Activated T-cell treated with anti-CD3 and anti-CD28 coated beads, Interleukin-2, amount 50 U/mL, for 1 hour (primary cell): ENCODE data around the gene CHMP3.
"Not testable (repeated sequence)": the region's sequence is repeated elsewhere in the genome, so short reads cannot be mapped to it uniquely, and the experiment has no call there.

ENCODE experiments used
- DNase-seq: peaks from one replicate; pipeline ENCODE4 v3.0.0-alpha.2; 2020

The CHMP3 gene

DNA sequence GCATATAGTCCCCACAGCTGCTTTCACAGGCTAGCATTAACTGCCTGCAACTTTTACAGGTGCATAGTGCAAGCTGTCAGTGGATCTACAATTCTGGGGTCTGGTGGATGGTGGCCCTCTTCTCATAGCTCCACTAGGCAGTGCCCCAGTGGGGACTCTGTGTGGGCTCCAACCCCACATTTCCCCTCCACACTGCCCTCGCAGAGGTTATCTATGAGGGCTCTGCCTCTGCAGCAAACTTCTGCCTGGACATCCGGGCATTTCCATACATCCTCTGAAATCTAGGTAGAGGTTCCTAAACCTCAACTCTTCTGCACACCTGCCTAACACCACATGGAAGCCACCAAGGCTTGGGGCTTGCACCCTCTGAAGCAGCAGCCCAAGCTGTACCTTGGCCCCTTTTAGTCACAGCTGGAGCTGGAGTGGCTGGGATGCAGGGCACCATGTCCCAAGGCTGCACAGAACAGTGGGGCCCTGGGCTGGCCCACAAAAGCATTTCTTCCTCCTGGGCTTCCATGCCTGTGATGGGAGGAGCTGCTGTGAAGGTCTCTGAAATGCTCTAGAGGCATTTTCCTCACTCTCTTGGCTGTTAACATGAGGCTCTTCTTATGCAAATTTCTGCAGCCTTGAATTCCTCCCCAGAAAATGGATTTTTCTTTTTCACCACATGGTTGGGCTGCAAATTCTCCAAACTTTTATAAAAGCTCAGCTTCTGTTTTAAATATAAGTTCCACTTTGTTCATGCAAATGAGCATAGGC, 62.7 kb downstream of the CHMP3 start:
- no peak for DNase-seq

DNA sequence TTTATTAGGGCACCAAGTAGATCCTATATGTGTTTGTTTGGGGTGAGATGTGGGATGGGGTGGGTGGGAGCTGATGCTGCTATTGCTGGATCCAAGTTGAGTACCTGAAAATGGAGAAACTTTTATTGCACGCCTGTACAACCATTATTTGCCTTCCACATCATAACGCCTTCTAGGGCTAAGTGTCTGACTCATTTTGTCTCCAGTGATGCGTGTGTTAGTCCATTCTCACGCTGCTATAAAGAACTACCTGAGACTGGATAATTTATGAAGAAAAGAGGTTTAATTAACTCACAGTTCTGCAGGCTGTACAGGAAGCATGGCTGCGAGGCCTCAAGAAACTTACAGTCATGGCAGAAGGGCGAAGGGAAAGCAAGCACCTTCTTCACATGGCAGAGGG, 63.9 kb downstream of the CHMP3 start:
- DNase-seq, result no peak

DNA sequence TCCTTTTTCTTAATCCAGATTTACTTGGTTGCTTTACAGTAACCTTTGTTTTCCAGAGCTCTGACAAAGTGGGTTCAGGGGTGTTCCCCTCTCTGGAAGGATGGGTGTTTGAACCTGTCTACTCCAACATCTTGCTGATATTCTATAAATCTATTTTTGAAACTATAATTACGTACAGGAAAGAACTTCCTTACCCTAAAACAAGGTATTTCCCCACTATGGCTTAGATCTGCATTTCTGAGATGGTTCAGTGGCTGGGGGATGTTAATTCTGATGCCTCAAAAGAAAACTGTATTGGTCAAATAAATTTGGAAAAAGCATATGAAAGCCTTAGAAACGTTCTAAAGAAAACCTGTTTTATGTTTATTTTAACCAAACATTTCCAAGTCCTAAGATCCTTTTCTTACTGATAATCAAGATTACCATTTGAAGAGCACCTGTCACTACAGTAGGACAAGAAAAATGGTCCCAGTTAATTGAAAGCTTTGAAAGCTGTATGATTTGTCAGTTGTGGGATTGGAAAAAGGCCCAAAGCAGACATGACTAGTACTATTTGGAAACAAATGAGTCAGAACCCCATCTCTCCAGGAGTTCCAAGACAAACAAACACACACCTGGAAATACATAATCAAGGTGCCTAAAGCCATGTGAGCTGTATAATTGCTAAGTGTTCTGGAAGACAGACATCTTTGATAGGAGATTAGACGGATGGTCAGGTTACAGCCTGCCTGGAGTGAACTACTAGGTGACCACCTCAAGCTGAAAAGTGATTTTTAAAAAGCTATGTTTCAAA, 64.6 kb downstream of the CHMP3 start:
- DNase-seq, result no peak

DNA sequence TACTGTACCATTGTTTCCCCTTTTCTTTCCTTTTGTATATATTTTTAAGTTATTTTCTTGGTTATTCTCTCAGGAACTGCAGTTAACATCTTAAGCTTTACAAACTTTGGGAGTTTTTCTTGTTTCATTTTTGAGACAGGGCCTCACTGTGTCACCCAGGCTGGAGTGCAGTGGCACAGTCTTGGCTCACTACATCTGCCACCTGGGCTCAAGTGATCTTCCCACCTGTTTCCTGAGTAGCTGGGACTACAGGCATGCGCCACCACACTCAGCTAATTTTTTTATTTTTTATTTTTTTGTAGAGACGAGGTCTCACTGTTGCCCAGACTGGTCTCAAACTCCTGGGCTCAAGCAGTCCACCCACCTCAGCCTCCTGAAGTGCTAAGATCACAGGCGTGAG, 66.9 kb downstream of the CHMP3 start:
- DNase-seq, result not testable (repeated sequence)

DNA sequence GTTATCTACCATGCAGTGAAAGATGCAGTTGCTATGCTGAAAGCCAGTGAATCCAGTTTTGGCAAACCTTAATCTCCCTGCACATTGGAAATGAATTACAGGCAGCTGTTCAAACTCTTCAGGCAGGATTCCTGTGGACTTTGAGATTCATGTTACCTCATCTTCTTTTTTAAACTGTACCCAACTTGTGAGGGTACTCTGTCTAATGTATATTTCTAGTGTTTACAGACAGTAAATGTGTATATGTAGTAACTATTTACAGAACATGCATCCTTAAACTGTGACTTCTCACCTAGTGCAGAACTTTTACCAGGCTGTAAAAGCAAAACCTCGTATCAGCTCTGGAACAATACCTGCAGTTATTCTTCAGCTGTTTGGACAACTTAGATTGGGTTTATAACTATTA, 71.2 kb downstream of the CHMP3 start:
- DNase-seq, result no peak

DNA sequence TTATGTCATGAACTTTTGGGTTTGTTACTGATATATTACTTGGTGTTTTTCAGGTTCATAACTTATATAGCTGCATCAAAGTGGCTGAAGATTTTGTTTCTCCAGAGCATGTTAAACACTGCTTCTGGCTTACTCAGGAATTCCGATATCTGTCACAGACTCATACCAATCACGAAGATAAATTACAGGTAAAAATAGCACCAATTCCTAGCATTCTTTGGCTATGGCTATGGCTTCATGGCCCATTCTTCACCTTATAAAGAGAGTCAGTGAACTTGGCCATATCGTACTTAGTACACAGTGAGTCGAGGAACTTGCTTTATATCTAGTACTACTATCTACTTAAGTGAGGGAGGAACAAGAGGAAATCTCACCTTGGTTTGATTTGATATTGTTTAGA, 72.2 kb downstream of the CHMP3 start:
- DNase-seq, result no peak

DNA sequence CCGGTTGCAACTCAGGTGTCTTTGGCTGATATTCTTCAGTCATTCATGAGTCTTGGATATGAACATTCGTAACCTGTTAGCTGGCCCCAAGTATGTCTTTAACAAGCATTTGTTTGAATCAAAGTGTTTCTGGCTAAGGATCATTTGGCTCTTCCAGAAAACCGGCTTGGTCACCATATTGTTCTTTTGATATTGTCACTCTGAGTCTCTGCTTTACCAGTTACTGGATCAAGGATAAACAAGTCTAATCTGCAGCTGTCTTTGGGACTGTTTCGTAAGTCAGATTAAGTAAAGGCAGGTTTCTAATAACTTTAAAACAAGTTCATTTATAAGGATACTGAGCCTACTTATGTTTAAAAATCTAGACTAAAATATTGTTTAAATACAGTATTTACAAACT, 73.0 kb downstream of the CHMP3 start:
- DNase-seq, result no peak

DNA sequence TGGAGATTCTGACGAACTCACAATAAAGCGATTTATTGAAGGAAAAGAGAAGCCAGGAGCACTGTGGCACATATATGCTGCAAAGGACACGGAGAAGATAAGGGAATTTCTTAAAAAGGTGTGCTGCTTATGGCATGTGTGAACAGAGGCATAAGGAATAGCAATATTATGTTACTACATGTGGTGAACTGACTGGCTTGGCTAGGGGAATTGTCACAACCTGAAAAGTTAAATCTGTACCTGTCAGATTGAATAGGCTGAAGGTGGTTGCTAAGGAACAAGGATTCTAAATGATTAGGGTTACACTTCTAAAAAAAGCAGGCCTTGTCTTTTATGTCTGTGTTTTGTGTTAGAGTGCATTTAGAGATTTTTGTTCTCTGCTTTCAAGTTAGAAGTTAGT, 73.7 kb downstream of the CHMP3 start:
- DNase-seq, result no peak

DNA sequence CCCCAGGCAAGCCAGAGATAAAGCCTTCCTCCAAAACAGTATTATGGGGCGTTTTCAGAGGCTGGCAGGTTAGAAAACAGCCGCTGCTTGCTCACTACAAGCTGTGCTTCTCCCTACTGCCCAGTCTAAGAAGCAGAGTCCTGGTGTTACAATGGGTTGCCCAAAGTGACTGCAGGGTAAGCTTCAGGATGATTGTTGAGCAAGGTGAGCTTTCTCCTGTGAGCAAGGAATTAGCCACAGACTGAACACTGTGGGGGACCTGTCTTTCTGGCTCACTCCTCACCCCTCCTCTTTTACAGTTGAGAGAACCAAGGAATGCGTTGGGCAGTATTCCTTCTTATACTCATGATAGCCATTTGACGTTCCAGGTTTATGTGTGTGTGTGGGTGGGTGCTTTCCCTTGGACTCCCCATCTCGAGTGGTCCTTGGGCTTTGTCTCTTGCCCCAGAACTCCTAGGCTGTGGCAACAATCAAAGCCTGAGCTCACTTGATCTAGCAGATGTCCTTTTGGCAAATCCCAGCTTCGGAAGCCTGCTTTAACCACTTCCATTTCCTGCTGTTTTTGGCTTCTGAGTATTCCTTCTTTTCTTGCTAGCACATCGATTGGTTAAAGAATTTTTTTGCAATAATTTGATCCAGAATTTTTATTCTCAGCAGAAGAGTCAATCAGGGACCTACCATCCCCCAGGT, 74.5 kb downstream of the CHMP3 start:
- no peak for DNase-seq

DNA sequence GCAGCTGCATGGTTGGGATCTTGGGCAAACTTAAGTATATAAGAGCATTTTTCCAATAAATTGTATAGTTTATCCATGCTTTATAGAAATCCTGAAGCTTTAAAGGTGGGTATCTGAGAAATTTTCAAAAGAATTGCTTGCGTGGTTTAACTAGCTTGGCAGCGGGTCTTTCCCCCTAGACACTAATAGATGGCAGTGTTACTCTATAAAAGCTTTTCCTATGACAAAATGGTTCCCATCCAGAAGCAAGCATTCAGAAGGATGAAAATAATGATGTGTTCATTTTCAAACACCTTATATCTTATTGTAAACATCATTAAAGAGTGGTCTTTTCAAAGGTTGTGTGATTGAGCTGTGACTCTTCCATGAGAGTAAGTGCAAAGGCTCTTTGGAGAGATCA, 76.2 kb downstream of the CHMP3 start:
- DNase-seq, result no peak

DNA sequence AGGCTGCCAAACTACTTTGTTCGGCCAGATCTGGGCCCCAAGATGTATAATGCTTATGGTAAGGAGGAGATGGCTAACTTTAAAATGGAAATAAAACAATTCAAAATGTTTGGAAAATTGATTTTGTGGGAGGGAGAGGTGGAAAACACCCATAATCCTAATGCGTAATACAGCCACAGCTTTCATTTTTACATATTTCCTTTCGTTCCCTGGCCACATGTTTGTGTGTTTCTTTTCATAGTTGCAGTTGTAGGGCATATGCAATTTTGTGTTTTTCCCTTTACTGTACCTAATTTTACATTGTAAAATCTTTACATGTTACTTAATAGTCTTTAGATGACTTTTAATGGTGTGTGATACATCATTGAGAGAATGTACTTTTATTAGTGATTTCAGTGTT, 77.4 kb downstream of the CHMP3 start:
- no peak for DNase-seq

DNA sequence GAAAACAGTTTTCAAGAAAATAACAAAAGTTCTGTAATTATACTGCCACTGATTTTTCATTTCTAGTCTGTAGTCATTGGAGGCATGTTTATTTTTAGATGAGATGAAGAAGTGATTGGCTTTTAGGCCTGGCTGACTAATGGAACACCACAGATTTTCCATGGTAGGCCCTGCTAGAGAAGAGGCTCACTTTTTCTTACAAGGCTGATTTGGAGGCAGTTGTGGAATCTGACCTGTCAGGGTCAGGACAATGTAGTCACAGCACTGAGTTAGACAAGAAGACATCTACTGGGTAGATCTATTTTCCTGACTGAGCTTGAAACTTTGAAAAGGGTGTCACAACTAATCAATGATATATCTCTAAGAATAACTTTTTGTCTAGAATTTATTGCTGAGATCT, 78.1 kb downstream of the CHMP3 start:
- DNase-seq, result no peak

DNA sequence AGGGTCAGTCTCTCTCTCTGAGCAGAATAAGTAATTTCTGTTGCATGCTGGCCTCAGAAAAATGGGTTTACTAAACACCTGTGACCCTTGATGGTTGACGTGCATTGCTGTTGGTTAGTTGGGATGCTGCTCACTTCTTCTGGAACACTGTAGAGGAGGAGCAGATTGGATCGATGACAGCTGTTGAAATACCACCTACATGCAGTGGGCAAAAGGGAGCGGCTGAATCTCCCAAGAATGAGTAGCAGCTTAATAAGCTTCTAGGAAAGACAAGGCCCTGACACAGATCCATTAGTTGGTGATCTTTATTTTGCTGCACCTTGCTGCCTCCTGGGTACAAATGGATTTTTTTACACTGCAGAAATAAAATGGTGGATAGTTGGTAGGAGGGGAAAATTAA, 78.9 kb downstream of the CHMP3 start:
- DNase-seq, result no peak

DNA sequence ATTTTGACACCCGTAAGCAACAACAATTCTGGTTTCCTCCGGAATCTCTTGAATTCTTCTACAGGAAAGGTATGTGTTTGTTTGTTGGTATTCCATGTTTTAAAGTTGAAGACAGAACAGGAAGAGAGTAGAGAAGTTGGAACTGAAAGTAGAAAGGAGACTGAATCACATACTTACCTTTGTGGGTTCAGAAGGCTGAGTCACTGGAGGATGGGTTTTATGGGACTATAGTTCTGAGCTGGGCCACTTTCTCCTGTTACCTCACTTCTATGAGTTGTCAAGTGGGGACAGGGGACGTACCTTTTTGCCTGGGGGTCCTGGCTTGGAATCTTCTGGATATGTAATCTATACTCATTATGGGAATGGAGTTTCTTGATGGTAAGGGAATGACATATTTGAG, 81.2 kb downstream of the CHMP3 start:
- no peak for DNase-seq

DNA sequence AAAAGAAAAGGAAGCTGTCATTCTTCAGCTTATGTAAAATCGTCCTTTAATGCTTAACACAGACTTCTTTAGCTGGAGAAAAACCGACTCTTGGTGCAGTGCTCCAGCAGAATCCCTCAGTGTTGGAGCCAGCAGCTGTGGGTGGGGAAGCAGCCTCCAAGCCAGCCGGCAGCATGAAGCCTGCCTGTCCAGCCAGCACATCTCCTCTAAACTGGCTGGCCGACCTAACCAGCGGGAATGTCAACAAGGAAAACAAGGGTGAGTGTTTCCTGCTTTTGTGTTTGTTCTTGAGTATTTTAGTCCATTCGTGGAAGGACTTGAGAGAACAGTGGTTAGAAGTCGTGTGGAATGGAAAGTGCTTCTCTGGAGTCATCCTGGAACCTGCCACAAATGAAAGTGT, 83.1 kb downstream of the CHMP3 start:
- no peak for DNase-seq

DNA sequence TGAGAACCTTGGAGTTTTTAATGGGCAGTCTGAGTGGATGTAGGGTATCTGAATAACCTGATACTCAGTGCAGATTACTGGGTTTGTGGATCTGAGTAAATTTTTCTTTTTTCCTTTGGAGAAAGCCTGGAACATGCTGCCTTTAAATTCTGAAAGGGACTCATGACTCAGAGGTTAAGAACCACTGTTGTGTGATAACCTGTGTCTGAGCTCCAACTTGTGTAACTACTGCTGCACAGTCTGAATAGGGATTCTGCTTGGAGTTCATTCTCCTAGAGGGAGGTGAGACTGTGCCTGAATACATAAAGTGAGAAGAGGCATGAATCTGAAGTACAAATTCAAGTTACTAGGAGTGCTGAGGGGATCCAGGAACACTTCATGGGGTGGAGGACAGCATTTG, 85.9 kb downstream of the CHMP3 start:
- DNase-seq, result no peak

DNA sequence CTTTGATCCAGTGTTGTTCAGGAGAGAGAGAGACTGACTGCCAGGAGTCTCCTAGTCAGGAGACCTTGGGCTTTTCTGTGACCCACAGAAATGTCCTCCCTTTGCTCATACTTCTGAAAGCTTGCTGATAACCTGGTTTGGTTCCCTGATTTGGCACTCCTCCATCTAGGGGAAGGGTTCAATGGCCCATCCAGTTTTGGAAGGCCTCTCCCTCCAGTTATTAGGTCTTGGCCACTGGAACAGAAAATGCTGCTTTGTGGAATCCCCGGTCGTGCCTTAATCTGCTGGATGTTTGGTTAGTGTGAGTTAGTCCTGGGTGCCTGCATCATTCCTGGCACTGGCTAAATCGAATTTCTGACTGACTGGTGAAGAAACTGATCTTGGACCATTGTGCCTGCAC, 86.3 kb downstream of the CHMP3 start:
- DNase-seq, result no peak

DNA sequence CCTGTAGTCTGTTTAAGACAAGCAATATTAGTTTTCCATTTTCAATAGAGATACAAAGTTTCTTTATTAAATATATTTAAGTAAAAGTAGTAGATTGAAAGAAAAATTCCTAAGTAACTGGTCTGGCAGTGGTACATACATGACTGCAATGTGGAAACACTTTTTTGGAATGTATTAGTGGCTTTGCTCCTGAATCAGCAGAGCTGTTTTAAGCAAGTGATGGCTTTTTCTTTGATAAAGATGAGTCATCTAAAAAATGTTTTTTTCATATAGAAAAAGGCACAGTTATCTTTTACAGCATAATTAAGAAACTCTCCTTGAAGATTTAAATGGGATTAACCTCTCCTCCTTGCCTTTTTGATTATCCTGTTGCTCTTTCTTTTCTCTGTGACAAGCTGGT, 87.2 kb downstream of the CHMP3 start:
- no peak for DNase-seq

DNA sequence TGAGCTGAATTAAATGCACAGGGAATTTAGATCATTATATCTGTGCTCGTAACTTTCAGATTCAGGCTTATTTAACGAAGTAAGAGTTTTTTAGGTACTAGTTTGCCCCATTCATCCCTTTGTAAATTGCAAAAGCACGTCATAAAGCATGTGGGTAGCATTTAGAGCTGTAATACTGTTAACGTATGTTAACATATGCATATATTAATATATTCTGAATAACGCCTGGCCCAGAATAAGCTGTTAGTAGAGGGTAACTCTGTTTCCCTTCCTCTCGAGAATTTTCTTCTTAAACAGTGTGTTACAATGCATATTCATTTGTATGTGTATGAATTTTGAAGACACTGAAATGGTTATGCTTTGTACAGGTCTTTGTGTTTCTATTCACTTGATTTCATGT, 91.6 kb downstream of the CHMP3 start:
- DNase-seq, result no peak

DNA sequence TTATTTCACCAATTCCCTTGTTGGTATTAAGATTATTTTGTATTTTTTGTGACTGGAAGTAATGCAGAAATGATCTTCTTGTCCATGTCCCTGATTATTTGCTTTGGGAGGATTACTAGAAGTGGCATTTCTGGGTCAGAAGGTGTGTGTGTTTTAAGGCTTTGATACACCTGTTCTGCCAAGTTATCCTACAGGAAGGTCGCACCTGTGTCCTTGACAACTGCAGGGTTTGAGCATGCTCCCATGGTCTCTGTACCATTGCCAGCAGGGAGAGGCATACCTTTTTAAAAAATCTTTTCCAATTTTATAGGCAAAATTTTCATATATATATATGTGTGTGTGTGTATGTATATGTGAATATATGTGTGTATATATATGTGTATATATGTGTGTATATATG, 92.4 kb downstream of the CHMP3 start:
- no peak for DNase-seq

DNA sequence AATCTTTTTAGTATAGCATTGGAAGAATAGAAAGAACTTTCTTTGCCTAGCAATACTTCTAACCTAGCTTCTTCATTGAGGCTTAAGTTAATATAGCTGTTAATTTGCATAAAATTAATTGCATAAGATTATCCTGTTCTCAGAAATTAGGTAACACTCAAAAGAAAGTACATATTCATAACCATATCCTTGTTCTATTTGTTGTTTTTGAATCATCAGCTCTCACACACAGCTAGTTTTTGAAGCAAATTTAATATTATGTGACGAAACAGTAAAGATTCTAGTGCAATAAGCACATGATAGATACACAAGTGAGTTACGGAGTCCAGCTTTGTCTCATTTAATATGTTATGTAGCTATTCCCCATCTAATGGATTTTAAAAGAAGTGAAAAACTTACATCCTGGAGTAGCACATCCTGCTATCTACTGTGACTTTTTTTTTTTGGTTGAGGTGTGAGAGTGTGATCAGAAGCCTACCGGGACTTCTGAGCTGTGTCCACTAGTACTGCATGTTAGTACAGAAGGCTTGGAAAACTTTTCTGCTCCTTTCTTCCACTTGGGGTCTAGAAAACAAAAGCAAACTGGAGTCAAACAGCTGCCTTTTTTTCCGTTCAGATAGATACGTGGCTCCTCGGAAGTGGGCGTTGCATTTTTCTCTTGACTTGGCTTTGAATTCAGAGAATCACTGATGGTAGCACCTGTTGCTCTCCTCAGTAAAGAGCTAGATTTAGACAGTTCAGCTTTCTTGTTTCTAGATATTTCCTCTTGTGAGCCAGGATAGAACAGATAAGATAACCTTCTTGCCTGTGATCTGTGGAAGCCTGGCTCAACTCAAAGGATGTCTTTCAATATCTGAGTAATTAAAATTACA, 94.8 kb downstream of the CHMP3 start:
- no peak for DNase-seq

DNA sequence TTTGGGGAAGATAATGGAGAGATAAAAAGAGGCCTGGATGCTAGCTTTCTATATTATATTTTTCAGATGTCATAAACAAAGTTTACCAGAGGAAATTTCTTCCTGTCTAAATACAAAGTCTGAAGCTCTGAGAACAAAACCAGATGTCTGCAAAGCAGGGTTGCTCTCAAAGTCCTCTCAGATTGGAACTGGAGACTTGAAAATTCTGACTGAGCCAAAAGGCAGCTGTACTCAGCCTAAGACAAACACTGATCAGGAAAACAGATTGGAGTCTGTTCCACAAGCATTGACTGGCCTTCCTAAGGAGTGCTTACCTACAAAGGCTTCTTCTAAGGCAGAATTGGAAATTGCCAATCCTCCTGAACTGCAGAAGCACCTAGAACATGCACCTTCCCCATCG, 96.9 kb downstream of the CHMP3 start:
- DNase-seq, result no peak

DNA sequence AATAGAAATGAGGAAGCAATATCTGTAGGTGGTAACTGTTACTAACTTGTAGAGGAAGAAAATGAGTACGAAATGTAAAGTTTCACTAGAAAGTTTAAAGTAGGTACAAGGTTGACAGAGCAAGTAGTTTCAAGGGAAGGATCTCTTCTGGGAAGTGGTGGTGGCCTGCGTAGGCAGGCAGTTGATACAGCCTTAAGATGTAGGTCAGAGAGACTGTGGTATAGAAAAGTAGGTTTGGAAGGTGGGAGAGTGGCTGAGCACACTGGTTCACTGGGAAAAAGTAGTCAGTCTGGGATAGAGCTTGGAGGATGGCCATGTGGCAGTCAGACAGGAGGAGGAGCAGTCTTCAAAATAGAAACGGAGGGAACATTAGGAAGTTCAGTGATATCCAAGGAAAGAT, 98.6 kb downstream of the CHMP3 start:
- no peak for DNase-seq
